AG20443 (cell line): Measurements from ENCODE around the gene MUC3A.

Source experiments
- DNase-seq: peaks from one replicate; pipeline ENCODE4 v3.0.0; 2012; ENCODE audit warnings: low spot score, mixed read lengths

Gene MUC3A

DNA sequence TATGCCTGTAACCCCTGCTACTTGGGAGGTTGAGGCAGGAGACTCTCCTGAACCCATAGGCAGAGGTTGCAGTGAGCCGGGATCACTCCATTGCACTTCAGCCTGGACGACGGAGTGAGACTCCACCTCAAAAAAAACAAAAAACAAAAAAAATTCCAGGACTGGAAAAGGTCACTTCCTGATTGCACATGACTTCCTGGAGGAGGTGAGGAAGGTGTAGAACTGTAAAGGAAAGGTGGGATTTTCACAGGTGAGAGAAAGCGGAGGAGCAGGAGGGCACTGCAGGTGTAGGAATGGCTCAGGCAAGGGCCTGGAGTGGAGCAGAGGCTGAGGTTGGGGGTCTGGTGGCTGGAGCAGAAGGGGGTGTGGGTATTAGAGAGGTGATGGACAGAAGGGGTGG is 3.2 kb upstream of the MUC3A start:
- no peak for DNase-seq

GRCh38 chr7:100946766-100947365 is 2.5 kb upstream of the MUC3A start:
- DNase-seq: peak; percentile 6

GRCh38 chr7:100947792-100948191 is 1.5 kb upstream of the MUC3A start:
- DNase-seq: no peak

DNA sequence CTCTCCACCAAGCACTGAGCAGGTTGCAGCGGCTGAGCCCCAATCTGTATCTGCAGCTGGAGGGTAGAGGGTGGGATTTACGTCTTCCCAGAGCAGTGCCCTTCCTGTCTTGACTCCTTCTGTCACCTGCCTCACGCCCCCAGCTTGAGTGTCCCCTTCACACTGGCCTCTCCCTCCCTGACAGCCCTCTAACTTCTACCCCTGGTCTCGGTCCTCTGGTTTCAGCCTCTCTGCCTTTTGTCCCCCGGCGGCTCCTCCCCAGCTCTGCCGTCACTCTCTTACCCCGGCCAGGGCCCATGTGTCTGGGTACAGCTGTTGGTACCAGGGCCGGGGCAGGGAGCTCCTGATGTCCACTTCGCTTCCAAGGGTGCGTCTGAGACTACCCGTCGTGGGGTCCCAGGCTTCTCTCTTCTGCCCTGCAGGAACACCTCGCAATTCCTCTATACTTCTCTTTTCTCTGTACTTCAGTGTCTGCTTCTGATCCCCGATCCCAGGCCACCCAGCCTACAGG is 654 bp downstream of the MUC3A start:
- DNase-seq: peak; percentile 17

DNA sequence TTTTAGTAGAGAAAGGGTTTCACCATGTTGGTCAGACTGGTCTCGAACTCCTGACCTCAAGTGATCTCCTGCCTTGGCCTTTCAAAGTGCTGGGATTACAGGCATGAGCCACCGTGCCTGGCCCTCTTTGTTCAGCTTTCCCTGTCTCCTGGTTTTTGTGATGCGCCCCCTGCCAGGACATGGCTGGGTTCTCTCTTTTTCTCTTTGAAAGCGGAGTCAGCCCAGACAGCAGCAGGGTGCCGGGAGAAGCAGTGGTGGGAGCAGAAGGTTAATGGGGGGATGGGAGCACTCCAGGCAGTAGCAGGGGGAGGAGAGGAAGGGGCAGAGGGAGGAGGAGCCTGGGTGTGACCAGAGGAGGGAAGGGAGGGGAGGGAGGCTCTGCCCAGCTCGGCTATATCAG is 1.8 kb downstream of the MUC3A start:
- DNase-seq: peak; percentile 10

DNA sequence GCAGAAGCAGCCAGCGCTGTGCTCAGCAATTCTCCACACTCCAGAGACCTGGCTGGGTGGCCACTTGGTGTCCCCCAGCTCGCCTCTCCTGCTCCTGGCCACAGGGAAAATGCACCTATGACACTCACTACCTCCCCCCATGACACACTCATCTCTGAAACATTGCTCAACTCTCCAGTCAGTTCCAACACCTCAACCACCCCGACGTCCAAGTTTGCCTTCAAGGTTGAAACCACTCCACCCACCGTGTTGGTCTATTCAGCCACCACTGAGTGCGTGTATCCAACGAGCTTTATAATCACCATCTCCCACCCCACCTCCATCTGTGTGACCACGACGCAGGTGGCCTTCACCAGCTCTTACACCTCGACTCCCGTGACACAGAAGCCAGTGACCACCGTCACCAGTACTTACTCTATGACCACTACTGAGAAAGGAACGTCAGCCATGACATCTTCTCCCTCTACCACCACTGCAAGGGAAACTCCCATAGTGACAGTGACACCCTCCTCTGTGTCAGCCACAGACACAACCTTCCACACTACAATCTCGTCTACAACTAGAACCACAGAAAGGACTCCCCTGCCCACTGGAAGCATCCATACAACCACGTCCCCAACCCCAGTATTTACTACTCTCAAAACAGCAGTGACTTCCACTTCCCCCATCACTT is 2.7 kb downstream of the MUC3A start:
- peak; percentile 11 for DNase-seq

- DNase-seq: peak; percentile 7
Measured at GRCh38 chr7:100952641-100953040, 3.3 kb downstream of the MUC3A start.

DNA sequence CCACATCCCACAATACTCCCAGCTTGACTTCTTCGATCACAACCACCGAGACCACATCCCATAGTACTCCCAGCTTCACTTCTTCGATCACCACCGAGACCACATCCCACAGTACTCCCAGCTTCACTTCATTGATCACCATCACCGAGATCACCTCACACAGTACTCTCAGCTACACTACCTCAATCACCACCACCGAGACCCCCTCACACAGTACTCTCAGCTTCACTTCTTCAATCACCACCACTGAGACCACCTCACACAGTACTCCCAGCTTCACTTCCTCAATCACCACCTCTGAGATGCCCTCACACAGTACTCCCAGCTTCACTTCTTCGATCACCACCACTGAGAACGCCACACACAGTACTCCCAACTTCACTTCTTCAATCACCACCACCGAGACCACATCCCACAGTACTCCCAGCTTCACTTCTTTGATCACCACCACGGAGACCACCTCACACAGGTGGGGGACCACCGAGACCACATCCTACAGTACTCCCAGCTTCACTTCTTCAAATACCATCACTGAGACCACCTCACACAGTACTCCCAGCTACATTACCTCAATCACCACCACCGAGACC is 8.6 kb downstream of the MUC3A start:
- DNase-seq: no peak

DNA sequence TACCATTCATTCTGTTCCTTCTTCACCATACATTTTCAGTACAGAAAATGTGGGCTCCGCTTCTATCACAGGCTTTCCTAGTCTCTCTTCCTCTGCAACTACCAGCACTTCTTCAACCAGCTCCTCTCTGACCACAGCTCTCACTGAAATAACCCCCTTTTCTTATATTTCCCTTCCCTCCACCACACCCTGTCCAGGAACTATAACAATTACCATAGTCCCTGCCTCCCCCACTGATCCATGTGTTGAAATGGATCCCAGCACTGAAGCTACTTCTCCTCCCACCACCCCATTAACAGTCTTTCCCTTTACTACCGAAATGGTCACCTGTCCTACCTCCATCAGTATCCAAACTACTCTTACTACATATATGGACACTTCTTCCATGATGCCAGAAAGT is 10.6 kb downstream of the MUC3A start:
- DNase-seq: no peak

- DNase-seq: no peak
Measured at GRCh38 chr7:100962537-100962936, 13.2 kb downstream of the MUC3A start.

GRCh38 chr7:100963386-100963785 is 14.1 kb downstream of the MUC3A start:
- DNase-seq: no peak

GRCh38 chr7:100963874-100964273 is 14.5 kb downstream of the MUC3A start:
- DNase-seq: no peak

DNA sequence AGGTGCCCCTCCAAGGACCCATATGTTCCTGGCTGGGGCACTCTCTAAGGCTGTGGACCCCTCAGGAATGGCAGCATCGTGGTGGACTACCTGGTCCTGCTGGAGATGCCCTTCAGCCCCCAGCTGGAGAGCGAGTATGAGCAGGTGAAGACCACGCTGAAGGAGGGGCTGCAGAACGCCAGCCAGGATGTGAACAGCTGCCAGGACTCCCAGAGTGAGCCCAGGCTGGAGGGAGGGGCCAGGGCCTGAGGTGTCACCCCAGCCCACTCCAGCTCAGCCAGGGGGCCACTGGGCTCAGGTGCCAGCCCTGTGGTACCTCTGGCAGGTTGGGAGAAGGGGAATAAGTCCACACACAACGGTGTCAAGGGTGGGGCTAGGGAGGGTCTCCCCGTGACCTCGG is 15.3 kb downstream of the MUC3A start:
- no peak for DNase-seq

DNA sequence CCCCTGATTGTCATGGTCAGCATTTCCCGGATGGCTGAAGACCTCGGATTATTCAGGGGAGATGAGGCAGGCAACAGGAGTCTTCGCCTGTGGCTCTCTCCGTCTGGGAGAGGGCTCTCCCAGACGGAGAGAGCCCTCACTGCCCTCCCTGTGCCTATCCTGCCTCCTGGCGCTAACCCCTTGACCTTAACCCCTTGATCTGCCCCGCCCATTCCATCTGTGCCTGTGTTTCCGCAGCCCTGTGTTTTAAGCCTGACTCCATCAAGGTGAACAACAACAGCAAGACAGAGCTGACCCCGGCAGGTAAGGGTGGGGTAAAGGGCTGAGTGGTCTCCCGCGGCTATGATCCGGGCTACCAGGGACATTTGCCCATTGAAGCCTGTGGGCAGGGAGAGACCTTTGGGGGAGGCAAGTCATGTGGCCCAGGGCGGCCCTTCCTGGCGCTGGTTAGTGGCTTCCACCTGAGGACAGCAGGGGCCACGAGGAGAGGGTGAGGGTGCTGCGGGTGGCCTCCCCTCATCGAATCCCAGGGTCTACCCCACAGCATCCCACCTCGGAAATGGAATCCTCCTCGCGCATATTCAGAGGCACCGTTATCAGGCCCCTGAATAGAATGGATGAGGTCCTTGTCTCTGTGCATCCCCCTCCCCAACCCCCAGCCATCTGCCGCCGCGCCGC is 15.8 kb downstream of the MUC3A start:
- DNase-seq: no peak

DNA sequence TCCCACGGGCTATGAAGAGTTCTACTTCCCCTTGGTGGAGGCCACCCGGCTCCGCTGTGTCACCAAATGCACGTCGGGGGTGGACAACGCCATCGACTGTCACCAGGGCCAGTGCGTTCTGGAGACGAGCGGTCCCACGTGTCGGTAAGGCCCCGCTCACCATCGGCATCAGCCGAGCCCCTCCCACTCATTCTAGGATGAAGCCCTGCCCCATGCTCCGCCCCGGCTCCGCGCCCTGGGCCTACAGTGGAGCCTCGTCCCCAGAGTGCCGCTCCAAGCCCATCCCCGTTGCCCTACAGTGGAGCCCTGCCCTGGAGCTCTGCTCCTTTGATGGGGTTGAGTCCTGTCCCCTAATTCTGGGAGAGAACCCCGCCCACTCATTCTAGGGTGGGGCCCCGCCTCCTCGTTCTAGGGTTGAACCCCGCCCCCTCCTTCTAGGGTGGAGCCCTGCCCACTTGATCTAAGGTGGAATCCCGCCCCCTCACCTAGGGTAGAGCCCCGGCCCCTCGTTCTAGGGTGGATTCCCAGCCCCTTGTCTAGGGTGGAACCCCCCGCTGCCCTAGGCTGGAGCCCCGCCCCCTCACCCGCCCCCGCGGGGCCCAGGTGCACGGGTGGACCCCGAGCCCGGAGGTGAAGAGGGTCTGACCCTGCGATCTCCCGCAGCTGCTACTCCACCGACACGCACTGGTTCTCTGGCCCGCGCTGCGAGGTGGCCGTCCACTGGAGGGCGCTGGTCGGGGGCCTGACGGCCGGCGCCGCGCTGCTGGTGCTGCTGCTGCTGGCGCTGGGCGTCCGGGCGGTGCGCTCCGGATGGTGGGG is 16.6 kb downstream of the MUC3A start:
- DNase-seq: peak; percentile 95

GRCh38 chr7:100966542-100967291 is 17.4 kb downstream of the MUC3A start:
- no peak for DNase-seq

- DNase-seq: no peak
Measured at GRCh38 chr7:100967292-100967863, 18.0 kb downstream of the MUC3A start.

DNA sequence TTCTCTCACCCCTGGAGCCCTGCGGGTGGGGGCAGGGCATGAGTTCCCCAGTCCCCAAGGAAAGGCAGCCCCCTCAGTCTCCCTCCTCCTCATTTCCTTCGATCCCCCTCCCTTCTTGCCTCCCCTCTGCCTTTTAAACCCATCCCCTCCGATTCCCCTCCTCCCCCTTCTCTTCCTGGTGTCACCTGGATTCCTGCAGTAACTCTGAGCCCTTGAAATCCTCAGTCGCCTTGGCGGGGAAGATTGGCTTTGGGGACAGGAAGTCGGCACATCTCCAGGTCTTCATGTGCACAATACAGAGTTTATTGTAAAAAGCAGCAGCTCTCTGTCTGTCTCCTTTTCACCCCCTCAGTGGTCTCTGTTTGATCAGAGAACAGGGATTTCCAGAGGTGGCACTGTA is 18.7 kb downstream of the MUC3A start:
- DNase-seq: no peak

GRCh38 chr7:100968650-100969049 is 19.3 kb downstream of the MUC3A start:
- no peak for DNase-seq

DNA sequence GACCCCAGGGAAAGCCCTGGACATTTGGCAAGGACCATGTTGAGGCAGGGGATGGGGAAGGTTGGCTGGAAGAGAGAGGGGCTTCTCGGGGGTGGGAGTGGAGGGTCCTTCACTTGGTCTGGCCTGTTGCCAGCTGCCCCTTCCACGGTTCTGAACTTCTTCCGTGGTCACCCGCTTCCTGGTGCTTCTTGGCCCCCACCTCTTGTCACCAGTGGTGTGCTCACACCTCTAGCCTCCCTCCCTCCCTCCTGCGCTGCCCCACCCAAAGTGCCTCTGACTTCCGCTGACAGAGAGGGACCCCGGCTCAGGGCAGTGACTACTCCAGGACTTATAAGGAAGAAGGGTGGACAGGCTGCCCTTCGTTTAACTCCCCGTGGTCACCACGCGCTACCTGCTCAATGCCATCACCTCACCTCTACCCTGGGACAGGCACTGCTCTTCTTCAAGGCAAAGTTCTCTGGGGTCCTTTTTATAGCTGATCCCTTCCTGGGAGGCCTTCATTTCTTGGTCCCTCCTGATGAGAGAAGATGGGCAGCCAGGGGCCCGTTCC is 19.8 kb downstream of the MUC3A start, which contains the start of gene MUC12:
TSS of gene MUC12 (plus strand) at position 500 of the 550 bp plus-strand sequence. CDS start 58 bp downstream, outside the sequence.
- DNase-seq: no peak
